Measurements from ENCODE around the gene EMC9. TPM values are rescaled to one million over a fixed set of nuclear protein-coding genes. Genes with fewer than 3 reads are reported as not detected.

EMC9 gene
- polyA plus RNA-seq, 1 of the 3 experiments (the other 2 are of a cell fraction), result 19.3 TPM

DNA sequence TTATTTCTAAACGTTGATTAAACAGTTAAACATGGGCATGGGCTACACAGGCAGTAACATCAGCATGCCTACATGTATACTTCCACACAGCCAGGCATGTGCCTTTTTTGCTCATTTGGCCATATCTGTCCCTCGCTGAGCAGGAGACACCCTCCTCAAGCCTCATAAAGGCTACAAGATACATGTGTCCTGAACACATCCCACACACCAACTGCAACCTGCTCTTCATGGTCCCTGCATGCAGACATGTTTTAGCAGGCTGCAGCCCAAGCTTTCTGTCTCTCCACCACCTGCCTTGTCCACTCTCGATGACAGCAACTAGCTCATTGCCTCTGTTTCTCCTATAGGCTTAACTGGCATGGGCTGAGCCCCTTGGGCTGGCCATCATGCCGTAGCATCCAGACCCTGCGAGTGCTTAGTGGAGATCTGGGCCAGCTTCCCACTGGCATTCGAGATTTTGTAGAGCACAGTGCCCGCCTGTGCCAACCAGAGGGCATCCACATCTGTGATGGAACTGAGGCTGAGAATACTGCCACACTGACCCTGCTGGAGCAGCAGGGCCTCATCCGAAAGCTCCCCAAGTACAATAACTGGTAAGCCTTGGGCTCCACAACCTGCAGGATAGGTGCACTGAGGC lies 44.7 kb downstream of the EMC9 start (continued):
- TF ChIP-seq, protein P1, sequence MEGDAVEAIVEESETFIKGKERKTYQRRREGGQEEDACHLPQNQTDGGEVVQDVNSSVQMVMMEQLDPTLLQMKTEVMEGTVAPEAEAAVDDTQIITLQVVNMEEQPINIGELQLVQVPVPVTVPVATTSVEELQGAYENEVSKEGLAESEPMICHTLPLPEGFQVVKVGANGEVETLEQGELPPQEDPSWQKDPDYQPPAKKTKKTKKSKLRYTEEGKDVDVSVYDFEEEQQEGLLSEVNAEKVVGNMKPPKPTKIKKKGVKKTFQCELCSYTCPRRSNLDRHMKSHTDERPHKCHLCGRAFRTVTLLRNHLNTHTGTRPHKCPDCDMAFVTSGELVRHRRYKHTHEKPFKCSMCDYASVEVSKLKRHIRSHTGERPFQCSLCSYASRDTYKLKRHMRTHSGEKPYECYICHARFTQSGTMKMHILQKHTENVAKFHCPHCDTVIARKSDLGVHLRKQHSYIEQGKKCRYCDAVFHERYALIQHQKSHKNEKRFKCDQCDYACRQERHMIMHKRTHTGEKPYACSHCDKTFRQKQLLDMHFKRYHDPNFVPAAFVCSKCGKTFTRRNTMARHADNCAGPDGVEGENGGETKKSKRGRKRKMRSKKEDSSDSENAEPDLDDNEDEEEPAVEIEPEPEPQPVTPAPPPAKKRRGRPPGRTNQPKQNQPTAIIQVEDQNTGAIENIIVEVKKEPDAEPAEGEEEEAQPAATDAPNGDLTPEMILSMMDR (IDR thresholded peaks at IDR 0.05), result no peak

DNA sequence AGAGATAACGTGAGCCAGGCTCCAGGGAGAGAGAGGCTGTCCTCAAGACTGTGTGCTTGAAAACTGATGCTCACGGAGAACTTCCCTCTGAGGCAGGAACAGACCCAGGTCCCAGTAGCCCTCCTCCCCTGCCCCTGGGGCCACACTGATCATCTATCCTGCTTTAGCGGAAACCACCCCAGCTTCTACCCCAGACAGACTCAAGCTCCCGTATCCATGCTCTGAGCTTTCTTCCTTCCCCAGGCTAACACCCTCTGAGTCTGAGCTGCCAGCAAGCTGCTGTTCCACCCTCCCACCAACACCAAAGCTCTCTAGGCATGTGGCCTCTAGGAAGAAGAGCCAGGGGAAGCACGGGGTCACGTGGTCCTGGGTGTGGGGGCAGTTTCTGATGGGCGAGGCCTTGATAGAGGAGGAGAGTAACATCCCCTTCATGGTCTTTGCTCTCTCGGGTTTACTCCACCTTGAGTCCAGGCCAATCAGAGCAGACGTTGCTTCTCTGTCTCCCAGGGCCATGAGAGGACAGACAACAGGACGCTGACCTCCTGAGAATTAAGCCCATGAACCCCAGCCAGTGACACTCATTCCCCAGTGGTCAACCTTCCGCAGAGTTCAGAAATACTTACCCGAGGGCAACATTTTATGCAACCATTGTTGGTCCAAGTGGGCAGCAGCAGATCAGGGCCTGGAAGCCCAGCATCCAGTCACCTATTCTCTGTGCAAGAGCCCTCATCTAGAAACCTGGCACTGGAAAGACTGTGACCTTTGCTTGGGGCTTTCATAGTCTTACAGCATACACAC lies 45.9 kb downstream of the EMC9 start:
- 34% methylated on average over 7 of the region's 12 CpGs for WGBS (ENCODE audit: low lambda C conversion rate)
- Histone ChIP-seq H3F3A (replicated peaks; ENCODE audit: insufficient read depth) (peaks cover 3% of the 10 kb centered on the region), H3K9me3 (no peaks in the 10 kb centered on the region), H3K79me2 (ENCODE audit: insufficient read depth) (peaks cover 16% of the 10 kb centered on the region), H3K9ac (peak overlapping the region; percentile 92), H3K36me3 (replicated peaks in 1 of 2; ENCODE audit: control insufficient read depth in 1 of 2, insufficient read depth in 2 of 2, low read length in 1 of 2) (peaks cover 3 to 6% of the 10 kb centered on the region in 2 experiments), H3K4me1 (ENCODE audit: control insufficient read depth in 1 of 2, insufficient read depth in 2 of 2, low read depth in 1 of 2, low read length in 1 of 2) (peaks cover 12 to 16% of the 10 kb centered on the region in 2 experiments; a peak in 2 of 4 replicates), H3K4me2 (peak overlapping the region; percentile 100), H2AFZ (ENCODE audit: low read depth) (no peak overlapping the region; the same call in 1 of the 2 replicates), H4K20me1 (ENCODE audit: insufficient read depth) (no peaks in the 10 kb centered on the region), H3K27ac (ENCODE audit: low read depth in 2 of 2, low read length in 1 of 2) (peak overlapping the region; percentile 73 to 93; a peak in 3 of 4 replicates), H3K4me3 (ENCODE audit: low read depth in 2 of 2, low read length in 1 of 2) (peak overlapping the region; percentile 80 to 92), H3K27me3 (ENCODE audit: insufficient read depth) (no peaks in the 10 kb centered on the region), H3K9me2 (no peaks in the 10 kb centered on the region)
- no peak for TF ChIP-seq NRF1 (IDR thresholded peaks at IDR 0.05; ENCODE audit: low read depth, low read length)
- TF ChIP-seq, protein P2, sequence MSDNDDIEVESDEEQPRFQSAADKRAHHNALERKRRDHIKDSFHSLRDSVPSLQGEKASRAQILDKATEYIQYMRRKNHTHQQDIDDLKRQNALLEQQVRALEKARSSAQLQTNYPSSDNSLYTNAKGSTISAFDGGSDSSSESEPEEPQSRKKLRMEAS (IDR thresholded peaks at IDR 0.05; ENCODE audit: low read depth), result peak; percentile 66; the same call in 1 of the 2 replicates
- TF ChIP-seq, protein P3, sequence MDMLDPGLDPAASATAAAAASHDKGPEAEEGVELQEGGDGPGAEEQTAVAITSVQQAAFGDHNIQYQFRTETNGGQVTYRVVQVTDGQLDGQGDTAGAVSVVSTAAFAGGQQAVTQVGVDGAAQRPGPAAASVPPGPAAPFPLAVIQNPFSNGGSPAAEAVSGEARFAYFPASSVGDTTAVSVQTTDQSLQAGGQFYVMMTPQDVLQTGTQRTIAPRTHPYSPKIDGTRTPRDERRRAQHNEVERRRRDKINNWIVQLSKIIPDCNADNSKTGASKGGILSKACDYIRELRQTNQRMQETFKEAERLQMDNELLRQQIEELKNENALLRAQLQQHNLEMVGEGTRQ (IDR thresholded peaks at IDR 0.05; ENCODE audit: borderline replicate concordance, low read depth, low read length), result peak; percentile 44; the same call in 1 of the 2 replicates
- TF ChIP-seq MXI1 (IDR thresholded peaks at IDR 0.05; ENCODE audit: low read depth, low read length), result peak; percentile 65; the same call in 1 of the 2 replicates
- no peak for TF ChIP-seq SMC3 (IDR thresholded peaks at IDR 0.05; ENCODE audit: low read depth, low read length)
- TF ChIP-seq FOXM1 (IDR thresholded peaks at IDR 0.05; ENCODE audit: low read depth), result no peak
- TF ChIP-seq, protein P4, sequence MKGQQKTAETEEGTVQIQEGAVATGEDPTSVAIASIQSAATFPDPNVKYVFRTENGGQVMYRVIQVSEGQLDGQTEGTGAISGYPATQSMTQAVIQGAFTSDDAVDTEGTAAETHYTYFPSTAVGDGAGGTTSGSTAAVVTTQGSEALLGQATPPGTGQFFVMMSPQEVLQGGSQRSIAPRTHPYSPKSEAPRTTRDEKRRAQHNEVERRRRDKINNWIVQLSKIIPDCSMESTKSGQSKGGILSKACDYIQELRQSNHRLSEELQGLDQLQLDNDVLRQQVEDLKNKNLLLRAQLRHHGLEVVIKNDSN (IDR thresholded peaks at IDR 0.05; ENCODE audit: borderline replicate concordance, low read depth), result peak; percentile 85; the same call in 1 of the 2 replicates
- TF ChIP-seq POLR2AphosphoS5 (IDR thresholded peaks at IDR 0.05; ENCODE audit: low read depth, low read length), result peak; percentile 36; the same call in 1 of the 2 replicates
- TF ChIP-seq FOSL2 (IDR thresholded peaks at IDR 0.05; ENCODE audit: borderline replicate concordance, low read depth), result no peak
- no peak for TF ChIP-seq NFIC (IDR thresholded peaks at IDR 0.05; ENCODE audit: borderline replicate concordance)
- peak; percentile 35; the same call in 1 of the 2 replicates for TF ChIP-seq TAF1 (IDR thresholded peaks at IDR 0.05; ENCODE audit: borderline replicate concordance, low read depth, low read length)
- ChIA-PET POLR2A (interaction anchor here (0.7 to 6.2 kb wide), 10 partner anchors 11 to 65 kb away, joined by 3 to 46 read pairs (median 12); partner anchors contain the start of genes CARMIL3, DCAF11, IRF9 and NRL), CTCF (interaction anchor here (0.6 to 25.4 kb wide), 6 partner anchors 11 to 506 kb away, joined by 3 to 1159 read pairs (median 4); partner anchors contain the start of genes CARMIL3, CPNE6 and PSME2)
- peak; percentile 78 for DNase-seq
